Measurements from ENCODE around the gene SP1. TPM values are rescaled to one million over a fixed set of nuclear protein-coding genes. Genes with fewer than 3 reads are reported as not detected.
A peak's percentile ranks its signal among the peaks of the same experiment; 100 is the strongest.

The SP1 gene
- total and polyA plus RNA-seq, 9 of the 15 experiments (the other 6 are each of a cell fraction or from before 2014, with no cell fraction given) = 8.0 to 65.5 (median 41.6) TPM

DNA sequence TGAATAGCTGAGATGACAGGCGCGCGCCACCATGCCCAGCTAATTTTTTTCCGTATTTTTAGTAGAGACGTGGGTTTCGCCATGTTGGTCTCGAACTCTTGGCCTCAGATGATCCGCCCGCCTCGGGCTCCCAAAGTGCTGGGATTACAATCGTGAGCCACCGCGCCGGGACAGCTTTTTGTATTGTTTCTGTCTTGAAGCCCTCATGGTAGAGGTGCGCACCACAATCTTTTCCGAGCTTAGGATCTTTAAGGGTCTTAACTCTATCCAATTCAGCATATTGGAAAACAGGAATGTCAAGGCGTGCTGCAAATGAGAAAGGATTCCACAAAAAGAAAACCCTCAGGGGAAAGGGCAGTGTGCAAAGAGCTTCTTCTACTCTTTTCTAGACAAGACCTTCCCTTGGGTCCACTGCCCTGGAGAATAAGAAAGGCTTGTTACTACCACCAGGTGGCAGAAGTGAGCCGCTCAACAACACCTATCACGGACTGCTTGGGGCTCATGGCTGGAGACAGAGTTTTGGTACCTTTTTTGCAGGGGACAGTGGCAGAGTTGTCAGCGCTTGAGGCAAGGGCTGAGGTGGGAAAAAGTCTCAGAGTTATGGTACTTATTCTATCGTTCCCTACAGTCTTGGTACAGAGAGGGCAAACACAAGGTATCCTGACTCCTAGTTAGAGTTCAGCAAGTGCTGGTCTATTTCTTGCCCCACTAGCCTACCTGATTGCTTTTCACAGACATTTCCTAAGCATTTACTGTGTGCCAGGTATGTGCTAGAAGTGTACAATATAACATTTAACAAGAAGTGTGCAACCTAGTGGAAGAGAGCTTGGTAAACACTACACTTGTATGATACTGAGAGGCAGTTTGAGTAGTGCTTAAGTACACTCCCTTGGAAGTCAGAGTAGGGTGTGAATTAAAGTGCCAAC, 27.4 kb upstream of the SP1 start (continued):
- TF ChIP-seq ZNF764 (CRISPR knock-in tag; IDR thresholded peaks at IDR 0.05; ENCODE audit: low read depth) = no peak
- 0 out of 2 replicates have a peak, but pooled peaks have one; percentile 26 for TF ChIP-seq JUN (IDR thresholded peaks at IDR 0.05; ENCODE audit: borderline replicate concordance, low read depth, low read length)
- TF ChIP-seq JUN (CRISPR knock-in tag; IDR thresholded peaks at IDR 0.05; ENCODE audit: borderline replicate concordance) = no peak
- TF ChIP-seq ZNF174 (CRISPR knock-in tag; IDR thresholded peaks at IDR 0.05) = no peak
- TF ChIP-seq SLC30A9 (CRISPR knock-in tag; IDR thresholded peaks at IDR 0.05) = no peak
- TF ChIP-seq, protein P1, sequence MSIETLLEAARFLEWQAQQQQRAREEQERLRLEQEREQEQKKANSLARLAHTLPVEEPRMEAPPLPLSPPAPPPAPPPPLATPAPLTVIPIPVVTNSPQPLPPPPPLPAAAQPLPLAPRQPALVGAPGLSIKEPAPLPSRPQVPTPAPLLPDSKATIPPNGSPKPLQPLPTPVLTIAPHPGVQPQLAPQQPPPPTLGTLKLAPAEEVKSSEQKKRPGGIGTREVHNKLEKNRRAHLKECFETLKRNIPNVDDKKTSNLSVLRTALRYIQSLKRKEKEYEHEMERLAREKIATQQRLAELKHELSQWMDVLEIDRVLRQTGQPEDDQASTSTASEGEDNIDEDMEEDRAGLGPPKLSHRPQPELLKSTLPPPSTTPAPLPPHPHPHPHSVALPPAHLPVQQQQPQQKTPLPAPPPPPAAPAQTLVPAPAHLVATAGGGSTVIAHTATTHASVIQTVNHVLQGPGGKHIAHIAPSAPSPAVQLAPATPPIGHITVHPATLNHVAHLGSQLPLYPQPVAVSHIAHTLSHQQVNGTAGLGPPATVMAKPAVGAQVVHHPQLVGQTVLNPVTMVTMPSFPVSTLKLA (conservative IDR thresholded peaks at IDR 0.05) = 0 out of 4 replicates have a peak, but pooled peaks of 1 of the 2 experiments have one; percentile 15
- TF ChIP-seq, protein P2, sequence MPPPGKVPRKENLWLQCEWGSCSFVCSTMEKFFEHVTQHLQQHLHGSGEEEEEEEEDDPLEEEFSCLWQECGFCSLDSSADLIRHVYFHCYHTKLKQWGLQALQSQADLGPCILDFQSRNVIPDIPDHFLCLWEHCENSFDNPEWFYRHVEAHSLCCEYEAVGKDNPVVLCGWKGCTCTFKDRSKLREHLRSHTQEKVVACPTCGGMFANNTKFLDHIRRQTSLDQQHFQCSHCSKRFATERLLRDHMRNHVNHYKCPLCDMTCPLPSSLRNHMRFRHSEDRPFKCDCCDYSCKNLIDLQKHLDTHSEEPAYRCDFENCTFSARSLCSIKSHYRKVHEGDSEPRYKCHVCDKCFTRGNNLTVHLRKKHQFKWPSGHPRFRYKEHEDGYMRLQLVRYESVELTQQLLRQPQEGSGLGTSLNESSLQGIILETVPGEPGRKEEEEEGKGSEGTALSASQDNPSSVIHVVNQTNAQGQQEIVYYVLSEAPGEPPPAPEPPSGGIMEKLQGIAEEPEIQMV (tag; conservative IDR thresholded peaks at IDR 0.05; ENCODE audit: low read depth) = peak; percentile 88
- TF ChIP-seq, protein P3, sequence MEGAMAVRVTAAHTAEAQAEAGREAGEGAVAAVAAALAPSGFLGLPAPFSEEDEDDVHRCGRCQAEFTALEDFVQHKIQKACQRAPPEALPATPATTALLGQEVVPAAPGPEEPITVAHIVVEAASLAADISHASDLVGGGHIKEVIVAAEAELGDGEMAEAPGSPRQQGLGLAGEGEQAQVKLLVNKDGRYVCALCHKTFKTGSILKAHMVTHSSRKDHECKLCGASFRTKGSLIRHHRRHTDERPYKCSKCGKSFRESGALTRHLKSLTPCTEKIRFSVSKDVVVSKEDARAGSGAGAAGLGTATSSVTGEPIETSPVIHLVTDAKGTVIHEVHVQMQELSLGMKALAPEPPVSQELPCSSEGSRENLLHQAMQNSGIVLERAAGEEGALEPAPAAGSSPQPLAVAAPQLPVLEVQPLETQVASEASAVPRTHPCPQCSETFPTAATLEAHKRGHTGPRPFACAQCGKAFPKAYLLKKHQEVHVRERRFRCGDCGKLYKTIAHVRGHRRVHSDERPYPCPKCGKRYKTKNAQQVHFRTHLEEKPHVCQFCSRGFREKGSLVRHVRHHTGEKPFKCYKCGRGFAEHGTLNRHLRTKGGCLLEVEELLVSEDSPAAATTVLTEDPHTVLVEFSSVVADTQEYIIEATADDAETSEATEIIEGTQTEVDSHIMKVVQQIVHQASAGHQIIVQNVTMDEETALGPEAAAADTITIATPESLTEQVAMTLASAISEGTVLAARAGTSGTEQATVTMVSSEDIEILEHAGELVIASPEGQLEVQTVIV (CRISPR knock-in tag; IDR thresholded peaks at IDR 0.05; ENCODE audit: borderline replicate concordance) = no peak
- 0 out of 2 replicates have a peak, but pooled peaks have one; percentile 82 for TF ChIP-seq FOXK1 (CRISPR knock-in tag; IDR thresholded peaks at IDR 0.05; ENCODE audit: borderline replicate concordance)
- no peak for TF ChIP-seq FOXA1 (IDR thresholded peaks at IDR 0.05; ENCODE audit: borderline replicate concordance)
- no peak for TF ChIP-seq ZBTB1 (CRISPR knock-in tag; IDR thresholded peaks at IDR 0.05; ENCODE audit: borderline replicate concordance, low read depth)
